ENCODE data around the gene PPP1R2.

- TF ChIP-seq, protein P1, sequence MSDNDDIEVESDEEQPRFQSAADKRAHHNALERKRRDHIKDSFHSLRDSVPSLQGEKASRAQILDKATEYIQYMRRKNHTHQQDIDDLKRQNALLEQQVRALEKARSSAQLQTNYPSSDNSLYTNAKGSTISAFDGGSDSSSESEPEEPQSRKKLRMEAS (IDR thresholded peaks at IDR 0.05): no peak
- TF ChIP-seq RAD21 (IDR thresholded peaks at IDR 0.05; ENCODE audit: low read depth) (no peak), REST (IDR thresholded peaks at IDR 0.05; ENCODE audit: low read depth) (no peak), SP1 (IDR thresholded peaks at IDR 0.05; ENCODE audit: low read depth) (no peak), POLR2A (IDR thresholded peaks at IDR 0.05; ENCODE audit: borderline replicate concordance, extremely low read depth, insufficient read depth, insufficient read length) (no peak), EZH2phosphoT487 (IDR thresholded peaks at IDR 0.05; ENCODE audit: borderline replicate concordance) (no peak), TCF7L2 (IDR thresholded peaks at IDR 0.05; ENCODE audit: borderline replicate concordance, extremely low read depth, insufficient read depth, insufficient read length) (no peak), CEBPB (IDR thresholded peaks at IDR 0.05; ENCODE audit: low read depth) (no peak), POLR2AphosphoS5 (IDR thresholded peaks at IDR 0.05; ENCODE audit: low read depth, low read length) (no peak)
- TF ChIP-seq, protein P2, sequence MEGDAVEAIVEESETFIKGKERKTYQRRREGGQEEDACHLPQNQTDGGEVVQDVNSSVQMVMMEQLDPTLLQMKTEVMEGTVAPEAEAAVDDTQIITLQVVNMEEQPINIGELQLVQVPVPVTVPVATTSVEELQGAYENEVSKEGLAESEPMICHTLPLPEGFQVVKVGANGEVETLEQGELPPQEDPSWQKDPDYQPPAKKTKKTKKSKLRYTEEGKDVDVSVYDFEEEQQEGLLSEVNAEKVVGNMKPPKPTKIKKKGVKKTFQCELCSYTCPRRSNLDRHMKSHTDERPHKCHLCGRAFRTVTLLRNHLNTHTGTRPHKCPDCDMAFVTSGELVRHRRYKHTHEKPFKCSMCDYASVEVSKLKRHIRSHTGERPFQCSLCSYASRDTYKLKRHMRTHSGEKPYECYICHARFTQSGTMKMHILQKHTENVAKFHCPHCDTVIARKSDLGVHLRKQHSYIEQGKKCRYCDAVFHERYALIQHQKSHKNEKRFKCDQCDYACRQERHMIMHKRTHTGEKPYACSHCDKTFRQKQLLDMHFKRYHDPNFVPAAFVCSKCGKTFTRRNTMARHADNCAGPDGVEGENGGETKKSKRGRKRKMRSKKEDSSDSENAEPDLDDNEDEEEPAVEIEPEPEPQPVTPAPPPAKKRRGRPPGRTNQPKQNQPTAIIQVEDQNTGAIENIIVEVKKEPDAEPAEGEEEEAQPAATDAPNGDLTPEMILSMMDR (IDR thresholded peaks at IDR 0.05 in 2 of 3, conservative IDR thresholded peaks at IDR 0.05 in 1 of 3; ENCODE audit: borderline replicate concordance in 1 of 3, insufficient read depth in 1 of 3, low read depth in 2 of 3, low read length in 2 of 3): no peak
- TF ChIP-seq, protein P3, sequence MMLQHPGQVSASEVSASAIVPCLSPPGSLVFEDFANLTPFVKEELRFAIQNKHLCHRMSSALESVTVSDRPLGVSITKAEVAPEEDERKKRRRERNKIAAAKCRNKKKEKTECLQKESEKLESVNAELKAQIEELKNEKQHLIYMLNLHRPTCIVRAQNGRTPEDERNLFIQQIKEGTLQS (IDR thresholded peaks at IDR 0.05): no peak
Observed at GRCh38 chr3:195565716-195566115, 22.6 kb upstream of the PPP1R2 start.

Data from HCT116 (cell line).